ENCODE measurements around the gene BLNK. TPM values are rescaled to one million over a fixed set of nuclear protein-coding genes. Genes with fewer than 3 reads are reported as not detected.

The BLNK gene
- total RNA-seq, 1 donor from 2014 or later, result not detected

DNA sequence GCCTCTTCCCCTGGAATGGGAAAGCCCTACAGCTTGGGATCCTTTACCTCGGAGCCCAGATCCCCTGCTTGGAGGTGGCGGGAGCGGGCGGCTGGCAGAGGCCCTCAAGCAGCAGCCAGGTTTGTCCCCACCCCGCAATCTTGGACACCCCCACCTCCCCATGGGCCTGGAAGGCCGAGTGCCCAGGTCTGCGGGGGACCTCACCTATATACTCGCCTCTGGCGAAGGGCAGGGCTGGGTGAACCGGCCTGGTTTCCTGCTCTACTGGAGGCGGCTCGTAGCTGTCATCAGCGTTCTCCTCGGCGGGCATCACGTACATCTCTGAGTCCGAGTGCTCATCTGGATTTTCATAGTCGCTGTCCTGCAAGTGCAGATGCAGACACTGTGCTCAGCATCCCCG lies 44.2 kb downstream of the BLNK start:
- Mint-ChIP-seq H3K4me1 (ENCODE audit: unreplicated experiment) (peaks cover 3% of the 10 kb centered on the region), H3K36me3 (ENCODE audit: low read depth, unreplicated experiment) (no peaks in the 10 kb centered on the region), H3K27ac (ENCODE audit: unreplicated experiment) (no peak overlapping the region), H3K9me3 (ENCODE audit: unreplicated experiment) (no peaks in the 10 kb centered on the region), H3K27me3 (ENCODE audit: unreplicated experiment) (peaks cover 2% of the 10 kb centered on the region), H3K4me3 (ENCODE audit: unreplicated experiment) (no peak overlapping the region)
- DNase-seq (ENCODE audit: low spot score), result no peak
- TF ChIP-seq, protein P1, sequence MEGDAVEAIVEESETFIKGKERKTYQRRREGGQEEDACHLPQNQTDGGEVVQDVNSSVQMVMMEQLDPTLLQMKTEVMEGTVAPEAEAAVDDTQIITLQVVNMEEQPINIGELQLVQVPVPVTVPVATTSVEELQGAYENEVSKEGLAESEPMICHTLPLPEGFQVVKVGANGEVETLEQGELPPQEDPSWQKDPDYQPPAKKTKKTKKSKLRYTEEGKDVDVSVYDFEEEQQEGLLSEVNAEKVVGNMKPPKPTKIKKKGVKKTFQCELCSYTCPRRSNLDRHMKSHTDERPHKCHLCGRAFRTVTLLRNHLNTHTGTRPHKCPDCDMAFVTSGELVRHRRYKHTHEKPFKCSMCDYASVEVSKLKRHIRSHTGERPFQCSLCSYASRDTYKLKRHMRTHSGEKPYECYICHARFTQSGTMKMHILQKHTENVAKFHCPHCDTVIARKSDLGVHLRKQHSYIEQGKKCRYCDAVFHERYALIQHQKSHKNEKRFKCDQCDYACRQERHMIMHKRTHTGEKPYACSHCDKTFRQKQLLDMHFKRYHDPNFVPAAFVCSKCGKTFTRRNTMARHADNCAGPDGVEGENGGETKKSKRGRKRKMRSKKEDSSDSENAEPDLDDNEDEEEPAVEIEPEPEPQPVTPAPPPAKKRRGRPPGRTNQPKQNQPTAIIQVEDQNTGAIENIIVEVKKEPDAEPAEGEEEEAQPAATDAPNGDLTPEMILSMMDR (IDR thresholded peaks at IDR 0.05; ENCODE audit: unreplicated experiment), result no peak

DNA sequence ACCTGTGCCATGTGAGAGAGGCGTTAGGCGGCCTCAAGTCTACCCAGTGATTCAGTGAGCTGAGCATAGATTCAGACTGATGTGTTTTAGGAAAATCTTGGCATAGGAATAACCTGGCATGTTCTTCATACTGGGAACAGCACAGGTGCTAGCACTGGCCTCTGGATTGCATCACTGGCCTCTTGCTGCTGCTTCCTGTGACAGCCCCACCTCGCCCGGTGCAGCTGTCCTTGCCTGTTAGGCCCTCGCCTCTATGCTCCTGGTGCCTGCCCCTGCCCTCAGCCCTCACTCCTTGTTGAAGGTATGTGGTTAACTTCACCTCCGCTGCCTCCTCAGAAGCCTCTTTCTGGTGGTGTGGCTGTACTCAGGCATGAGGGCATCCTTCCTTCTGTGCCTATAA lies 46.2 kb downstream of the BLNK start:
- DNase-seq (ENCODE audit: low spot score), result no peak
- Mint-ChIP-seq H3K27ac (ENCODE audit: unreplicated experiment) (no peak overlapping the region), H3K4me1 (ENCODE audit: unreplicated experiment) (peaks cover 3% of the 10 kb centered on the region), H3K4me3 (ENCODE audit: unreplicated experiment) (no peak overlapping the region), H3K9me3 (ENCODE audit: unreplicated experiment) (no peaks in the 10 kb centered on the region), H3K36me3 (ENCODE audit: low read depth, unreplicated experiment) (no peaks in the 10 kb centered on the region), H3K27me3 (ENCODE audit: unreplicated experiment) (peaks cover 2% of the 10 kb centered on the region)
- TF ChIP-seq, protein P1 (IDR thresholded peaks at IDR 0.05; ENCODE audit: unreplicated experiment), result no peak

DNA sequence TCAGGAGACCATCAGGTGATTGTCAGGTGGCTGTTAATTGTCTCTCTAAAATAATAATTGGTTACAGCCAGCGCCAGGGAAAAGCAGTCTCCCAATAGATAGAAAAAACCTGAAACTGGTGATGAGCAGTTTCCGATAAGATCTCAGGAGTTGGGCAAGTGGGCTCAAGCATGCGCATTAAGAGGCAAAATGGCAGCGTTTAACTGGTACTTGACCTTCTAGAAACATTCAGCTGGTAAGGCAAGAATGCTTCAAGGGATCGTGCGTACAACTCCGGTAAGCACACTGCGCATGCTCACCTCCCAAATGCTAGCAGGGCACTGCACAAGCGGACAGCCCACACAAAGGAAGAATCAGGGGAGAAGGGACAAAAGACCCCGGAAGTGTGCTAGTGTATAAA lies 48.5 kb downstream of the BLNK start:
- DNase-seq (ENCODE audit: low spot score), result no peak
- TF ChIP-seq, protein P1 (IDR thresholded peaks at IDR 0.05; ENCODE audit: unreplicated experiment), result no peak
- Mint-ChIP-seq H3K4me3 (ENCODE audit: unreplicated experiment) (no peak overlapping the region), H3K36me3 (ENCODE audit: low read depth, unreplicated experiment) (no peaks in the 10 kb centered on the region), H3K27ac (ENCODE audit: unreplicated experiment) (no peak overlapping the region), H3K4me1 (ENCODE audit: unreplicated experiment) (peaks cover 3% of the 10 kb centered on the region), H3K27me3 (ENCODE audit: unreplicated experiment) (peaks cover 2% of the 10 kb centered on the region), H3K9me3 (ENCODE audit: unreplicated experiment) (no peaks in the 10 kb centered on the region)

DNA sequence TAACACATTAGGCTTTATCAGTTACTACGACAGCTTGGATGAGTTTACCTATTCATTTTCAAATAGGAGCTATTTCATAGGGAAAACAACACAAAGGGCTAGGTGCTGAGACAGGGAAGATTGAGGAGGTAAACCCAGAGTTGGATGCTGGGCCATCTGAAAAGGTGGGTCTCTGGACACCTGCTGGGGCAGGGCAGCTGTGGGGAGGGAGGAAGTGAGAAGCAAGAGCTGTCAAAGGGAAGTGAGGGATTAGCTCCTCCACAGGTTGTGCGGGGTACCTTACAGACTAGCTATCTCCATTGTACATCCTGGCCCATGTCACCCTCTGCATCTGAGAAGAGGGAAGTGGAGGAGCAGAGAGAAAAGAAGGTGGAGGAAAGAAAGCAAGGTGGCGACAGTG lies 48.9 kb downstream of the BLNK start:
- no peak overlapping the region for H3K4me3 Mint-ChIP-seq (ENCODE audit: unreplicated experiment)
- H3K27me3 Mint-ChIP-seq (ENCODE audit: unreplicated experiment), result peaks cover 2% of the 10 kb centered on the region
- H3K9me3 Mint-ChIP-seq (ENCODE audit: unreplicated experiment), result no peaks in the 10 kb centered on the region
- peaks cover 3% of the 10 kb centered on the region for H3K4me1 Mint-ChIP-seq (ENCODE audit: unreplicated experiment)
- no peak for DNase-seq (ENCODE audit: low spot score)
- TF ChIP-seq, protein P1 (IDR thresholded peaks at IDR 0.05; ENCODE audit: unreplicated experiment), result no peak
- no peaks in the 10 kb centered on the region for H3K36me3 Mint-ChIP-seq (ENCODE audit: low read depth, unreplicated experiment)
- H3K27ac Mint-ChIP-seq (ENCODE audit: unreplicated experiment), result no peak overlapping the region

DNA sequence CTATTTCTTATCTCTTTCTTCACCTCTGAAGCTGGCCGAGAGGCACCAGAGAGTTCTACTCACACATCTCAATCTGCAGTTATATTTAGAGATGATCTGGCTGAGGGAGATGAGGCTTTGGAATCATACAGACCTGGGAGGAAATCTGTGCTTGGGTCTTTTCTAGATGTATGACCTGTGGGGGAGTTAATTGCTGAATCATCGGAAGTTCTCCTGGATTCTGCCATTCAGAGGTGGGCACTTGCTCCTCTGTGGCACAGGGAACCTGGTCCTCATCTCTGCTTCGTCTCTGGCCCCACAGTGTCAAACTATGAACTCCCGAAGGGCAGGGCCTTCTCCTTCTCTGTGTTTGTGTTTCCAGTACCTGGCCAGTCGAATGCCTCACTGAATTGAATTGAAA lies 52.5 kb downstream of the BLNK start:
- no peaks in the 10 kb centered on the region for H3K36me3 Mint-ChIP-seq (ENCODE audit: low read depth, unreplicated experiment)
- H3K4me1 Mint-ChIP-seq (ENCODE audit: unreplicated experiment), result peaks cover 3% of the 10 kb centered on the region
- no peak overlapping the region for H3K27ac Mint-ChIP-seq (ENCODE audit: unreplicated experiment)
- H3K4me3 Mint-ChIP-seq (ENCODE audit: unreplicated experiment), result no peak overlapping the region
- H3K9me3 Mint-ChIP-seq (ENCODE audit: unreplicated experiment), result no peaks in the 10 kb centered on the region
- no peaks in the 10 kb centered on the region for H3K27me3 Mint-ChIP-seq (ENCODE audit: unreplicated experiment)
- TF ChIP-seq, protein P1 (IDR thresholded peaks at IDR 0.05; ENCODE audit: unreplicated experiment), result no peak
- DNase-seq (ENCODE audit: low spot score), result no peak
